ENCODE data around the gene AOPEP. TPM values are rescaled to one million over a fixed set of nuclear protein-coding genes. Genes with fewer than 3 reads are reported as not detected.

Gene AOPEP
- total RNA-seq, 2 donors from 2014 or later = 81.5 to 224 TPM

DNA sequence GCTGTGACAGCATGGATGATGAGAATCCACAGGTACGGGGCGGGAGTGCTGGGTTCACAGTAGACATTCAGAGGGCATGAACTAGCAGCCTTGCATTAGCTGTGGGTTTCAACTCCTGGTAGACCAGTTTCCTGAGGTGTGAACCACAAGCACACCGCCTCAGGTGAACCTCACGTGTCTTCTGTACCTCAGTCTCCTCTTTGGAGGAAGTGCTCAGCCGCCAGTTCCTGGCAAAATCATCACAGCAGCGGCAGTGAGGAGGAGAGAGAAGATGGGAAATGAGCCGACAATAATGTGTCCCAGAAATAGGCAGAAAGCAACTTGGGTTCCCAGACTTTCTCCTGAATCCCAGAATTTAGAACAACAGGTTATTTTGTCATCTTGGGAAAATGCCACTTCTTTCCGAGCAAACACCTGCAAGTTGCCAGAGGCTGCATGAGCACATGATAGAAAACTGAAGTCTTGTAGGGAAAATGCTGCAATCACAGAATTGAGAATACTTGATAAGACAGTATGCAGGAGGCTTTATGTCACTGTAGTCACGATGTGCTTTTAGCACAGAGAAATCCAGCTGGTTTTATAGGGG, 258.5 kb downstream of the AOPEP start:
- Histone ChIP-seq H3K27me3 (no peaks in the 10 kb centered on the region), H3K27ac (no peak overlapping the region), H3K4me1 (no peaks in the 10 kb centered on the region), H3K4me3 (no peak overlapping the region), H3K36me3 (replicated peaks in 1 of 2; ENCODE audit: insufficient read depth in 1 of 2, low read depth in 2 of 2) (no peaks in the 10 kb centered on the region), H3K9me3 (no peaks in the 10 kb centered on the region)
- intact Hi-C loops (cut with DNase I) = no loop called here
- TF ChIP-seq, protein P1, sequence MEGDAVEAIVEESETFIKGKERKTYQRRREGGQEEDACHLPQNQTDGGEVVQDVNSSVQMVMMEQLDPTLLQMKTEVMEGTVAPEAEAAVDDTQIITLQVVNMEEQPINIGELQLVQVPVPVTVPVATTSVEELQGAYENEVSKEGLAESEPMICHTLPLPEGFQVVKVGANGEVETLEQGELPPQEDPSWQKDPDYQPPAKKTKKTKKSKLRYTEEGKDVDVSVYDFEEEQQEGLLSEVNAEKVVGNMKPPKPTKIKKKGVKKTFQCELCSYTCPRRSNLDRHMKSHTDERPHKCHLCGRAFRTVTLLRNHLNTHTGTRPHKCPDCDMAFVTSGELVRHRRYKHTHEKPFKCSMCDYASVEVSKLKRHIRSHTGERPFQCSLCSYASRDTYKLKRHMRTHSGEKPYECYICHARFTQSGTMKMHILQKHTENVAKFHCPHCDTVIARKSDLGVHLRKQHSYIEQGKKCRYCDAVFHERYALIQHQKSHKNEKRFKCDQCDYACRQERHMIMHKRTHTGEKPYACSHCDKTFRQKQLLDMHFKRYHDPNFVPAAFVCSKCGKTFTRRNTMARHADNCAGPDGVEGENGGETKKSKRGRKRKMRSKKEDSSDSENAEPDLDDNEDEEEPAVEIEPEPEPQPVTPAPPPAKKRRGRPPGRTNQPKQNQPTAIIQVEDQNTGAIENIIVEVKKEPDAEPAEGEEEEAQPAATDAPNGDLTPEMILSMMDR (IDR thresholded peaks at IDR 0.05) = no peak
- no peak for TF ChIP-seq POLR2A (IDR thresholded peaks at IDR 0.05)
- WGBS, 2 donors = 91 to 95% methylated on average over 9 of the region's 9 CpGs
- no peak for DNase-seq
- no peak for ATAC-seq

DNA sequence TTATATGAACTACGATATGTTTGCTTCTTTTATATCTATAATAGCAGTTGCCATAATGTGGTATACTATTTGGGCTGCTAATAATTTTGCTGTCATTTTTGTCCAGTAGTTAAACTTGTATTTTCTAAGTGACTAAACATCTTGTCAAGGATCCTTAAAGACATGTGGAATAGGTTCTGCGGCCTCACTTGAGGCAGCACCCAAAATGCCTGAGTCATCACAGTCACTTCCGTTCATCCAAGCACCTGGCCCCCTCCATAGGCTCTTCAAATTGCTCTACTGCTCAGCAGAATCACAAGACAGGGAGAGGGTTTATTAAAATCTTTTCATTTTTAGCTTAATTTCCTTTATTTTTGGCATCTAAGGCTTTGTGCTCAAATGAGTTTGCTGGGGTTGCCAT, 259.1 kb downstream of the AOPEP start:
- WGBS, 2 donors = 95% methylated on average over 3 of the region's 3 CpGs
- H3K4me3 ChIP-seq = no peak overlapping the region
- no peaks in the 10 kb centered on the region for H3K27me3 ChIP-seq
- H3K4me1 ChIP-seq = no peaks in the 10 kb centered on the region
- TF ChIP-seq, protein P1 (IDR thresholded peaks at IDR 0.05) = no peak
- TF ChIP-seq POLR2A (IDR thresholded peaks at IDR 0.05) = no peak
- no peaks in the 10 kb centered on the region for H3K36me3 ChIP-seq (replicated peaks in 1 of 2; ENCODE audit: insufficient read depth in 1 of 2, low read depth in 2 of 2)
- no peak overlapping the region for H3K27ac ChIP-seq
- H3K9me3 ChIP-seq = no peaks in the 10 kb centered on the region
- DNase-seq (no peak), ATAC-seq (no peak)
- intact Hi-C loops (cut with DNase I) = no loop called here

DNA sequence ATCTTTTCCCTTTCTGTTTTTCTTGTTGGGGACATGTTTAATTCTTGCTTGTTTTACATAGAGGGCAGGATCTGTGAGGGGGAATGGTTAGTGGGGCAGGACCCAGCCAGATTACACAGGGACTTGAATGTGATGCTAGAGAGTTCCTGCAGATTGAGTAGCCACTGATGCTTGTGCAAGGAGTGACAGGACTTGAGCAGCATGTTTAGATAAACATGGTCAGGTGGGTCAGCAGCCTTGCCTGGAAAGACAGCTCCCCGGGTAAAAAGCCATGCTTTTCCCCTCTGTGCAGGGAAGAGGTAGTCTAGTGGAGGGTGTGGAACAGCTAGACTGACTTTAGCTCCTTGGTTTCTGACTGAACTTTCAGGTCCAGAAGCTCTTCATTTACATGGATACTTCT, 261.2 kb downstream of the AOPEP start:
- intact Hi-C loops (cut with DNase I) = no loop called here
- TF ChIP-seq, protein P1 (IDR thresholded peaks at IDR 0.05) = no peak
- no peak for TF ChIP-seq POLR2A (IDR thresholded peaks at IDR 0.05)
- DNase-seq = no peak

DNA sequence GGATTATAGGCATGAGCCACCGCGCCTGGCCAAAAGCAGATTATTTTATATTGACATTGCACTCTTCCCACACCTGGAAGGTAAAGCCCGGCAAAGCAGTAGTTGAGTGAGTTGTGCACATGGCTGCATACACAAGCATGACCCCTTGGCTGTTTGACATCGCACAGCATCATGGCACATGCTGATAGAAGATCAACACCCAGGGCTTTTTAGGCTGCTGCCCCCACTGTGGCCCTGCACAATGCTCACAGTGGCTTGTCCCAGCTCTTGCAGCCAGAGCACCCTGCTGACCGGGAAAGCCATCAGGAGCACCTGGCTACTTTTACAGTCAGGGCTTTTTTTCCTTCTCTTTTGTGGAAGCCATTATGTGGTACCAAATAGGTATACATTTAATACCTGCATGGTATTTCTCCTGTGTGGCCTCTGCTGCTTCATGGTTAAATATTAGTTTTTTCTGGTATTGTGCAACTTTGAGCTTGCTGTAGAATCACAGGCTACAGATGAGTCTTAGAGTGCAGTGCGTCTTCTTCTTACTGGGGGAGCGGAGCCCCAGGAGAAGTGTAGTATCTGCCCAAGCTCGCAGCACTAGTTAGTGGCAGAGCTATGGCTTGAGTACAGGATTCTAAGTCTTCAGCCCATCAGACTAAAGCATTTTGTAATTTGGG, 264.5 kb downstream of the AOPEP start:
- WGBS, 2 donors = 83 to 87% methylated on average over 7 to 8 of the region's 8 CpGs
- intact Hi-C loops (cut with DNase I) = no loop called here

More for the DNA sequence above, 261.2 kb downstream of the AOPEP start:
- H3K4me1 ChIP-seq = peaks cover 14% of the 10 kb centered on the region
- H3K27ac ChIP-seq = no peak overlapping the region
- H3K27me3 ChIP-seq = no peaks in the 10 kb centered on the region
- H3K4me3 ChIP-seq = no peak overlapping the region
- no peak for ATAC-seq
- H3K9me3 ChIP-seq = no peaks in the 10 kb centered on the region
- WGBS, 2 donors = 70 to 75% methylated on average over 1 of the region's 1 CpG
- H3K36me3 ChIP-seq (replicated peaks in 1 of 2; ENCODE audit: insufficient read depth in 1 of 2, low read depth in 2 of 2) = no peaks in the 10 kb centered on the region

More for the DNA sequence above, 264.5 kb downstream of the AOPEP start:
- H3K27ac ChIP-seq = peak overlapping the region in 1 of 4 donors; percentile 6
- H3K9me3 ChIP-seq = no peaks in the 10 kb centered on the region
- no peaks in the 10 kb centered on the region for H3K27me3 ChIP-seq
- ATAC-seq (no peak), DNase-seq (no peak)
- TF ChIP-seq, protein P1 (IDR thresholded peaks at IDR 0.05) = no peak
- H3K36me3 ChIP-seq (replicated peaks in 1 of 2; ENCODE audit: insufficient read depth in 1 of 2, low read depth in 2 of 2) = no peaks in the 10 kb centered on the region
- H3K4me3 ChIP-seq = no peak overlapping the region
- H3K4me1 ChIP-seq = peaks cover 39% of the 10 kb centered on the region
